GM21447 (cell line): ENCODE data around the gene CARD11.
A peak's percentile ranks its signal among the peaks of the same experiment; 100 is the strongest.
"Not testable (repeated sequence)": the region's sequence is repeated elsewhere in the genome, so short reads cannot be mapped to it uniquely, and the experiment has no call there.

ENCODE experiments used
- ATAC-seq: cut with Tn5 transposase; IDR thresholded peaks from one replicate; pipeline ENCODE4 v1.9.1; 2021; ENCODE audit not compliant: unreplicated experiment

The CARD11 gene

GRCh38 chr7:3065724-3066143, 22.1 kb upstream of the CARD11 start:
- peak; percentile 31 for ATAC-seq

GRCh38 chr7:3064067-3064466, 20.4 kb upstream of the CARD11 start:
- no peak for ATAC-seq

- peak; percentile 87 for ATAC-seq
These were observed 19.5 kb upstream of the CARD11 start for GRCh38 chr7:3063016-3063753.

GRCh38 chr7:3057066-3057420, 13.4 kb upstream of the CARD11 start:
- ATAC-seq, result no peak

GRCh38 chr7:3056234-3057065, 12.8 kb upstream of the CARD11 start:
- ATAC-seq, result no peak

GRCh38 chr7:3055626-3056025, 12.0 kb upstream of the CARD11 start:
- ATAC-seq, result no peak

GRCh38 chr7:3042861-3043489, 692 bp downstream of the CARD11 start:
- ATAC-seq, result peak; percentile 78

- no peak for ATAC-seq
These were observed 1.5 kb downstream of the CARD11 start for GRCh38 chr7:3041986-3042675.

GRCh38 chr7:3039787-3040186, 3.9 kb downstream of the CARD11 start:
- no peak for ATAC-seq

- not testable (repeated sequence) for ATAC-seq
These were observed 5.7 kb downstream of the CARD11 start for GRCh38 chr7:3038011-3038410.

- no peak for ATAC-seq
These were observed 6.4 kb downstream of the CARD11 start for GRCh38 chr7:3037259-3037658.

- no peak for ATAC-seq
These were observed 9.0 kb downstream of the CARD11 start for GRCh38 chr7:3034591-3035150.

GRCh38 chr7:3033581-3033980, 10.1 kb downstream of the CARD11 start:
- no peak for ATAC-seq

- no peak for ATAC-seq
These were observed 10.5 kb downstream of the CARD11 start for GRCh38 chr7:3033136-3033535.

- ATAC-seq, result no peak
These were observed 11.4 kb downstream of the CARD11 start for GRCh38 chr7:3032256-3032655.

GRCh38 chr7:3029138-3029537, 14.5 kb downstream of the CARD11 start:
- no peak for ATAC-seq

GRCh38 chr7:3028758-3029093, 14.9 kb downstream of the CARD11 start:
- no peak for ATAC-seq

- no peak for ATAC-seq
These were observed 15.5 kb downstream of the CARD11 start for GRCh38 chr7:3028071-3028757.

GRCh38 chr7:3027005-3027845, 16.4 kb downstream of the CARD11 start:
- no peak for ATAC-seq

GRCh38 chr7:3025616-3026015, 18.1 kb downstream of the CARD11 start:
- no peak for ATAC-seq
